ENCODE data around the gene CDH23. TPM values are rescaled to one million over a fixed set of nuclear protein-coding genes. Genes with fewer than 3 reads are reported as not detected.

CDH23 gene
- total RNA-seq, 8 experiments from 2014 or later = 1.6 to 81.3 (median 3.3) TPM

- Histone ChIP-seq H3K4me1 (replicated peaks in 1 of 2) (peaks cover 30 to 53% of the 10 kb centered on the region in 2 donors), H3K4me3 (no peak overlapping the region), H3K27ac (peak overlapping the region; percentile 15 to 16)
- no peak for ATAC-seq (replicated peaks in 6 of 8)
- in situ Hi-C loops (cut with MboI; ENCODE audit: low pct_unique_long_range_greater_than_20kb in 2 of 9, low sequenced_read_pairs in 9 of 9, unreplicated experiment in 9 of 9) = no loop called here
- WGBS, 10 experiments = 40 to 100% (median 100%) methylated on average over 1 of the region's 2 CpGs; no CpG with 5 or more reads in 7 of the 10 experiments
These were observed 184.2 kb downstream of the CDH23 start for GRCh38 chr10:71580926-71581325.

- WGBS, 10 experiments = 0 to 20% (median 17%) methylated on average over 1 to 2 of the region's 3 CpGs; no CpG with 5 or more reads in 6 of the 10 experiments
- Histone ChIP-seq H3K27ac (peak overlapping the region; percentile 15 to 16), H3K4me3 (no peak overlapping the region), H3K4me1 (replicated peaks in 1 of 2) (peaks cover 27 to 52% of the 10 kb centered on the region in 2 donors)
- peak in 5 of 8 experiments; percentile 23 to 54 (median 38) for ATAC-seq (replicated peaks in 6 of 8)
- in situ Hi-C loops (cut with MboI; ENCODE audit: low pct_unique_long_range_greater_than_20kb in 2 of 9, low sequenced_read_pairs in 9 of 9, unreplicated experiment in 9 of 9) = no loop called here
These were observed 184.7 kb downstream of the CDH23 start for GRCh38 chr10:71581376-71581775.

GRCh38 chr10:71582019-71582418 is 185.3 kb downstream of the CDH23 start:
- Histone ChIP-seq H3K27ac (no peak overlapping the region), H3K4me3 (no peak overlapping the region), H3K4me1 (replicated peaks in 1 of 2) (peaks cover 25 to 50% of the 10 kb centered on the region in 2 donors)
- in situ Hi-C loops (cut with MboI; ENCODE audit: low pct_unique_long_range_greater_than_20kb in 2 of 9, low sequenced_read_pairs in 9 of 9, unreplicated experiment in 9 of 9) = no loop called here
- WGBS, 10 experiments = 15 to 100% (median 72%) methylated on average over 1 to 3 of the region's 3 CpGs; no CpG with 5 or more reads in 1 of the 10 experiments
- ATAC-seq (replicated peaks in 6 of 8) = peak in 2 of 8 experiments; percentile 46 to 61

GRCh38 chr10:71582506-71583475 is 186.1 kb downstream of the CDH23 start:
- Histone ChIP-seq H3K27ac (no peak overlapping the region), H3K4me3 (no peak overlapping the region), H3K4me1 (replicated peaks in 1 of 2) (peaks cover 25 to 53% of the 10 kb centered on the region in 2 donors)
- ATAC-seq (replicated peaks in 6 of 8) = peak in 3 of 8 experiments; percentile 58 to 67 (median 66)
- WGBS, 10 experiments = 20 to 100% (median 83%) methylated on average over 1 to 4 of the region's 21 CpGs; no CpG with 5 or more reads in 3 of the 10 experiments
- in situ Hi-C loops (cut with MboI; ENCODE audit: low pct_unique_long_range_greater_than_20kb in 2 of 9, low sequenced_read_pairs in 9 of 9, unreplicated experiment in 9 of 9) = no loop called here

- H3K4me1 ChIP-seq (replicated peaks in 1 of 2) = peaks cover 25 to 58% of the 10 kb centered on the region in 2 donors
- H3K4me3 ChIP-seq = no peak overlapping the region
- 20 to 100% (median 88%) methylated on average over 1 to 4 of the region's 5 CpGs; no CpG with 5 or more reads in 3 of the 10 experiments for WGBS, 10 experiments
- no peak overlapping the region for H3K27ac ChIP-seq
- in situ Hi-C loops (cut with MboI; ENCODE audit: low pct_unique_long_range_greater_than_20kb in 2 of 9, low sequenced_read_pairs in 9 of 9, unreplicated experiment in 9 of 9) = no loop called here
- ATAC-seq (replicated peaks in 6 of 8) = no peak
These were observed 187.7 kb downstream of the CDH23 start for GRCh38 chr10:71584461-71584860.

GRCh38 chr10:71584902-71585563 is 188.3 kb downstream of the CDH23 start:
- in situ Hi-C loops (cut with MboI; ENCODE audit: low pct_unique_long_range_greater_than_20kb in 2 of 9, low sequenced_read_pairs in 9 of 9, unreplicated experiment in 9 of 9) = no loop called here
- H3K4me1 ChIP-seq (replicated peaks in 1 of 2) = peaks cover 25 to 58% of the 10 kb centered on the region in 2 donors
- WGBS, 10 experiments = 60 to 100% (median 80%) methylated on average over 1 to 7 of the region's 10 CpGs; no CpG with 5 or more reads in 2 of the 10 experiments
- no peak overlapping the region for H3K4me3 ChIP-seq
- peak in 4 of 8 experiments; percentile 9 to 19 (median 12) for ATAC-seq (replicated peaks in 6 of 8)
- peak overlapping the region; percentile 29 to 60 for H3K27ac ChIP-seq

GRCh38 chr10:71585564-71586290 is 189.0 kb downstream of the CDH23 start:
- in situ Hi-C loops (cut with MboI; ENCODE audit: low pct_unique_long_range_greater_than_20kb in 2 of 9, low sequenced_read_pairs in 9 of 9, unreplicated experiment in 9 of 9) = no loop called here
- no peak overlapping the region for H3K4me3 ChIP-seq
- 48 to 83% (median 61%) methylated on average over 1 to 9 of the region's 10 CpGs for WGBS, 10 experiments
- ATAC-seq (replicated peaks in 6 of 8) = peak in 5 of 8 experiments; percentile 8 to 60 (median 37)
- peak overlapping the region; percentile 29 to 60 for H3K27ac ChIP-seq
- peaks cover 28 to 53% of the 10 kb centered on the region in 2 donors for H3K4me1 ChIP-seq (replicated peaks in 1 of 2)

GRCh38 chr10:71587941-71588573 is 191.3 kb downstream of the CDH23 start:
- Histone ChIP-seq H3K4me1 (replicated peaks in 1 of 2) (peaks cover 15 to 30% of the 10 kb centered on the region in 2 donors), H3K4me3 (no peak overlapping the region), H3K27ac (no peak overlapping the region)
- WGBS, 10 experiments = 47 to 100% (median 76%) methylated on average over 1 to 5 of the region's 8 CpGs; no CpG with 5 or more reads in 2 of the 10 experiments
- no peak for ATAC-seq (replicated peaks in 6 of 8)
- in situ Hi-C loops (cut with MboI; ENCODE audit: low pct_unique_long_range_greater_than_20kb in 2 of 9, low sequenced_read_pairs in 9 of 9, unreplicated experiment in 9 of 9) = no loop called here

GRCh38 chr10:71588685-71589084 is 192.0 kb downstream of the CDH23 start:
- WGBS, 10 experiments = 80 to 100% (median 83%) methylated on average over 1 to 4 of the region's 4 CpGs; no CpG with 5 or more reads in 7 of the 10 experiments
- ATAC-seq (replicated peaks in 6 of 8) = no peak
- Histone ChIP-seq H3K4me3 (no peak overlapping the region), H3K27ac (no peak overlapping the region), H3K4me1 (replicated peaks in 1 of 2) (peaks cover 15 to 25% of the 10 kb centered on the region in 2 donors)
- in situ Hi-C loops (cut with MboI; ENCODE audit: low pct_unique_long_range_greater_than_20kb in 2 of 9, low sequenced_read_pairs in 9 of 9, unreplicated experiment in 9 of 9) = no loop called here

- H3K27ac ChIP-seq = no peak overlapping the region
- peaks cover 15 to 22% of the 10 kb centered on the region in 2 donors for H3K4me1 ChIP-seq (replicated peaks in 1 of 2)
- peak in 3 of 8 experiments; percentile 23 to 70 (median 27) for ATAC-seq (replicated peaks in 6 of 8)
- 33 to 100% (median 77%) methylated on average over 1 to 9 of the region's 14 CpGs; no CpG with 5 or more reads in 3 of the 10 experiments for WGBS, 10 experiments
- no peak overlapping the region for H3K4me3 ChIP-seq
- in situ Hi-C loops (cut with MboI; ENCODE audit: low pct_unique_long_range_greater_than_20kb in 2 of 9, low sequenced_read_pairs in 9 of 9, unreplicated experiment in 9 of 9) = no loop called here
These were observed 193.2 kb downstream of the CDH23 start for GRCh38 chr10:71589617-71590551.

GRCh38 chr10:71590781-71591350 is 194.1 kb downstream of the CDH23 start:
- Histone ChIP-seq H3K4me1 (replicated peaks in 1 of 2) (peaks cover 7 to 12% of the 10 kb centered on the region in 2 donors), H3K4me3 (no peak overlapping the region), H3K27ac (no peak overlapping the region)
- no peak for ATAC-seq (replicated peaks in 6 of 8)
- 60 to 100% (median 84%) methylated on average over 1 to 10 of the region's 10 CpGs; no CpG with 5 or more reads in 1 of the 10 experiments for WGBS, 10 experiments
- in situ Hi-C loops (cut with MboI; ENCODE audit: low pct_unique_long_range_greater_than_20kb in 2 of 9, low sequenced_read_pairs in 9 of 9, unreplicated experiment in 9 of 9) = no loop called here

Measured in motor neuron (in vitro differentiated cells).